ENCODE results near the gene HS2ST1. TPM values are rescaled to one million over a fixed set of nuclear protein-coding genes. Genes with fewer than 3 reads are reported as not detected.

HS2ST1 gene
- total and polyA plus RNA-seq, 2 donors (not counting 1 experiment from before 2014, with no cell fraction given), result 19.2 to 22.5 TPM

DNA sequence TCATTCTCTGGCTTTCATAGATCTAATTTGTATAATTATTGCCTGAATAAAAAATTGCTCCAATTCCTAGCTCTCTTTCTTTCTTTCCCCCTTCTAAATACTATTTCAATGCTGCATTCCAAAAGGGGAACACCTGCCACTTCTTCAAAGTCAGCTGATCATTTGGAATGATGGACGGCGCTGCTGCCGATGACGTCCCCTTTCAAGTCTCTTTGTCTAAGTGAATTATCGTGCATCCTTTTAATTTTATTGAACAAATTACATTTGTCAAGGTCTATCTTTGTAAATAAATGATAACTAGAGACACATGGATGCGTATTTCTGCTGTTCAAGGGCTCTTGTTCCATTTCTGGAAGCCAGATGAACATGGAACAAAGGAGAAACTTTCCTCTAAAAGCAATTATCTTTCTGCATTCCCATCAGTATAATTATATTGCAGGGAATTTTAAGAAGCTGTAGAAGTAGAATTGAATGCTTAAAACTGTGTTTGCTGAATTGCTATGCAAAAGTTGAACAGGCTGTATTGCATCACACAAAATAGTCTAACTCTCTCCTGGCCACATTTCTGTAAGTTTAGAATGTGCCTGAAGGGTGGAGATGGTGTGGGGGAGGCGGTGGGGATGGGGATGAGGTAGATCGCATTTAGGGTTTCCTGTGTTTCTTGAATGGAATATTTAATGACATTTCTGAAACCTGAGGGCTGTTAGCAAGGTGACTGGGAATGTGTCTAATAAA lies 222.3 kb downstream of the HS2ST1 start:
- Histone ChIP-seq H3K9ac (ENCODE audit: insufficient read depth, low read length) (no peak overlapping the region), H3K27me3 (ENCODE audit: control insufficient read depth, insufficient read depth, low read length) (peaks cover 2% of the 10 kb centered on the region), H4K20me1 (ENCODE audit: control insufficient read depth, extremely low read depth, insufficient read depth, low read length) (no peaks in the 10 kb centered on the region), H2AFZ (ENCODE audit: low read length) (no peak overlapping the region), H3K27ac (ENCODE audit: insufficient read depth, low read length) (no peak overlapping the region), H3K4me3 (replicated peaks in 1 of 4; ENCODE audit: control extremely low read depth in 1 of 4, insufficient read depth in 1 of 4, low read depth in 3 of 4, low read length in 4 of 4) (no peak overlapping the region), H3K9me3 (ENCODE audit: control insufficient read depth, insufficient read depth, low read depth, low read length) (no peaks in the 10 kb centered on the region), H3K4me1 (ENCODE audit: control insufficient read depth, extremely low read depth, insufficient read depth, low read length) (no peaks in the 10 kb centered on the region), H3K36me3 (ENCODE audit: control insufficient read depth, insufficient read depth, low read length) (no peaks in the 10 kb centered on the region), H3K79me2 (ENCODE audit: control insufficient read depth, insufficient read depth, low read length) (no peaks in the 10 kb centered on the region), H3K4me2 (ENCODE audit: extremely low read depth, insufficient read depth, low read length) (no peak overlapping the region)
- no peak for TF ChIP-seq CTCF (conservative IDR thresholded peaks at IDR 0.05 in 1 of 2, IDR thresholded peaks at IDR 0.05 in 1 of 2; ENCODE audit: low read depth in 1 of 2, low read length in 2 of 2)
- no peak for TF ChIP-seq EZH2 (IDR thresholded peaks at IDR 0.05; ENCODE audit: low read length, missing control alignments)
- DNase-seq (ENCODE audit: low read depth in 2 of 2), result no peak

DNA sequence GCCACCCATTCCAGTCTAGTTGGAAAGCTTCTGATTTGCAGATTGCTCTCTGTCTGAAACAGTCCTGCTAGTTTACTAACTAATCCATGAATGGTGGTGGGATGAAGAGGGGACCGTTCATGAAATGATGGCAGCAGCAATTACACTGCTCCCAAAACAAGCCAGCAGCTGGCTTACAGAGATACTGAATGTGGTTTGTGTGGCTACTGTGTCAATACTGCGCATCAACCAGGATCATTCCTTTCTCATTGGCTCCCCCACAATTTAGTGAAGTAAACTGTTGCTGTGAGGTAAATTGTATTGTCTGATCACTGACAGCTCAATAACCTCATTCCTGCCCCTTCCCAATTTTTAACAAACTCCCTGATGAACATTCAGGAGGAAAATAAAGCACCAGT lies 222.9 kb downstream of the HS2ST1 start:
- no peak for DNase-seq (ENCODE audit: low read depth in 2 of 2)
- Histone ChIP-seq H3K9ac (ENCODE audit: insufficient read depth, low read length) (no peak overlapping the region), H4K20me1 (ENCODE audit: control insufficient read depth, extremely low read depth, insufficient read depth, low read length) (no peaks in the 10 kb centered on the region), H3K79me2 (ENCODE audit: control insufficient read depth, insufficient read depth, low read length) (no peaks in the 10 kb centered on the region), H3K4me2 (ENCODE audit: extremely low read depth, insufficient read depth, low read length) (no peak overlapping the region), H2AFZ (ENCODE audit: low read length) (no peak overlapping the region), H3K27me3 (ENCODE audit: control insufficient read depth, insufficient read depth, low read length) (peaks cover 2% of the 10 kb centered on the region), H3K36me3 (ENCODE audit: control insufficient read depth, insufficient read depth, low read length) (no peaks in the 10 kb centered on the region), H3K9me3 (ENCODE audit: control insufficient read depth, insufficient read depth, low read depth, low read length) (no peaks in the 10 kb centered on the region), H3K27ac (ENCODE audit: insufficient read depth, low read length) (no peak overlapping the region), H3K4me3 (replicated peaks in 1 of 4; ENCODE audit: control extremely low read depth in 1 of 4, insufficient read depth in 1 of 4, low read depth in 3 of 4, low read length in 4 of 4) (no peak overlapping the region), H3K4me1 (ENCODE audit: control insufficient read depth, extremely low read depth, insufficient read depth, low read length) (no peaks in the 10 kb centered on the region)
- no peak for TF ChIP-seq CTCF (conservative IDR thresholded peaks at IDR 0.05 in 1 of 2, IDR thresholded peaks at IDR 0.05 in 1 of 2; ENCODE audit: low read depth in 1 of 2, low read length in 2 of 2)
- no peak for TF ChIP-seq EZH2 (IDR thresholded peaks at IDR 0.05; ENCODE audit: low read length, missing control alignments)

DNA sequence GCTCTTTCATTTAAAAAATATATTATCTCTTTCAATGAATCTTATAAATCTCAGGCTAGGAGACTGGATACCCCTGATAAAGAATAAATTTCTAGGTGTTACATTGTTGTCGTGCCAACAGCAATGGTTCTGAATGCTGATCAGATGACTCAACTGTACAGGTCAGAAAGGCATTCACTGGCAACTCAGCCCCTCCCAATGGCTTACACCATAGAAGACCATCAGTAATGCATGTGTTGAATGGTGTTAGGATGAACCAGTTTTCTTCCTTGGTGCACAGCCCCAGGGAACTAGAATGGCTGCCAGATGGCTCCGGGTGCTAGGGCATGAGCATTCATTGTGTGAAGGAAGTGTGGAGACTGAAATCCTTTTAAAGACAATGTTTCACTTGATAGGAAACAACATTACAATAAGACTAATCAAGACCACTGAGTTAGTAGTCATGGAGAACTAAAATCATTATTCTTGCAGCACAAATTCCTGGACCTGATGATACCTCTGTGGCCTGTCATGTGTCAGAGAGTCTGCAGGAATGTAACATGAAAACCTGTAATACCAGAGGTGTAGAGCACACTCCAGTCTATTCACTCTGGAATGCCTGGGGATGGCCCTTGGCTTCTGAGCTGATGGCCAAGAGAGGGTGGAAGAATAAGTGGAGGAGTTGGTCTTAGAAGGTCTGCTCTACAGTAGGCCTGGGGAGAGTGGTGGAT lies 226.6 kb downstream of the HS2ST1 start:
- Histone ChIP-seq H3K9me3 (ENCODE audit: control insufficient read depth, insufficient read depth, low read depth, low read length) (no peaks in the 10 kb centered on the region), H3K4me1 (ENCODE audit: control insufficient read depth, extremely low read depth, insufficient read depth, low read length) (no peaks in the 10 kb centered on the region), H3K36me3 (ENCODE audit: control insufficient read depth, insufficient read depth, low read length) (no peaks in the 10 kb centered on the region), H3K79me2 (ENCODE audit: control insufficient read depth, insufficient read depth, low read length) (no peaks in the 10 kb centered on the region), H3K4me2 (ENCODE audit: extremely low read depth, insufficient read depth, low read length) (no peak overlapping the region), H4K20me1 (ENCODE audit: control insufficient read depth, extremely low read depth, insufficient read depth, low read length) (no peaks in the 10 kb centered on the region), H3K27me3 (ENCODE audit: control insufficient read depth, insufficient read depth, low read length) (peaks cover 2% of the 10 kb centered on the region), H3K4me3 (replicated peaks in 1 of 4; ENCODE audit: control extremely low read depth in 1 of 4, insufficient read depth in 1 of 4, low read depth in 3 of 4, low read length in 4 of 4) (no peak overlapping the region), H3K9ac (ENCODE audit: insufficient read depth, low read length) (no peak overlapping the region), H2AFZ (ENCODE audit: low read length) (no peak overlapping the region), H3K27ac (ENCODE audit: insufficient read depth, low read length) (no peak overlapping the region)
- DNase-seq (ENCODE audit: low read depth in 2 of 2), result peak in 1 of 2 donors; percentile 61
- no peak for TF ChIP-seq CTCF (conservative IDR thresholded peaks at IDR 0.05 in 1 of 2, IDR thresholded peaks at IDR 0.05 in 1 of 2; ENCODE audit: low read depth in 1 of 2, low read length in 2 of 2)
- TF ChIP-seq EZH2 (IDR thresholded peaks at IDR 0.05; ENCODE audit: low read length, missing control alignments), result no peak
